Glomerular endothelial cell (primary cell): ENCODE data around the gene PAK1IP1. TPM values are rescaled to one million over a fixed set of nuclear protein-coding genes. Genes with fewer than 3 reads are reported as not detected.
"Not testable (repeated sequence)": the region's sequence is repeated elsewhere in the genome, so short reads cannot be mapped to it uniquely, and the experiment has no call there.

Source experiments
- DNase-seq: peaks from one replicate; pipeline ENCODE4 v3.0.0-alpha.2; 2011; ENCODE audit warnings: low read depth, low spot score; ENCODE audit errors: extremely low read depth
- total RNA-seq: library from RNA; depleted of rRNA; stranded (reverse); fragments of >200 nt; gene quantifications from 2 replicates; pipeline ENCODE4 v1.2.3, GENCODE V29; 2015

Gene PAK1IP1
- 15.9 and 18.4 TPM in 2 replicates for total RNA-seq

GRCh38 chr6:10694302-10695085, at the start of gene PAK1IP1, which contains the start of gene C6orf52:
TSS of gene PAK1IP1 (plus strand) at chr6:10694972. CDS start at chr6:10694986, 14 bp downstream.
TSS of gene C6orf52 (minus strand) at chr6:10694616. CDS start at chr6:10687550, 7,066 bp downstream.
- DNase-seq = peak; percentile 90

GRCh38 chr6:10655508-10656055, 39.2 kb upstream of the PAK1IP1 start:
- no peak for DNase-seq

GRCh38 chr6:10658910-10659698, 35.7 kb upstream of the PAK1IP1 start:
- DNase-seq = no peak

GRCh38 chr6:10659699-10660348, 34.9 kb upstream of the PAK1IP1 start:
- no peak for DNase-seq

GRCh38 chr6:10660431-10661191, 34.2 kb upstream of the PAK1IP1 start:
- not testable (repeated sequence) for DNase-seq

GRCh38 chr6:10662207-10662606, 32.6 kb upstream of the PAK1IP1 start:
- no peak for DNase-seq

- DNase-seq = no peak
Measured at GRCh38 chr6:10662742-10663141, 32.0 kb upstream of the PAK1IP1 start.

- DNase-seq = not testable (repeated sequence)
Measured at GRCh38 chr6:10665595-10665994, 29.2 kb upstream of the PAK1IP1 start.

GRCh38 chr6:10668126-10668917, 26.4 kb upstream of the PAK1IP1 start:
- no peak for DNase-seq

- no peak for DNase-seq
Measured at GRCh38 chr6:10676403-10676802, 18.4 kb upstream of the PAK1IP1 start.

- no peak for DNase-seq
Measured at GRCh38 chr6:10678456-10678855, 16.3 kb upstream of the PAK1IP1 start.

- DNase-seq = no peak
Measured at GRCh38 chr6:10681795-10682194, 13.0 kb upstream of the PAK1IP1 start.

- DNase-seq = no peak
Measured at GRCh38 chr6:10682355-10682988, 12.3 kb upstream of the PAK1IP1 start.

GRCh38 chr6:10684618-10685017, 10.2 kb upstream of the PAK1IP1 start:
- no peak for DNase-seq

GRCh38 chr6:10685092-10685915, 9.5 kb upstream of the PAK1IP1 start:
- DNase-seq = no peak

- no peak for DNase-seq
Measured at GRCh38 chr6:10686901-10687300, 7.9 kb upstream of the PAK1IP1 start.

GRCh38 chr6:10687582-10687981, 7.2 kb upstream of the PAK1IP1 start:
- no peak for DNase-seq
